ENCODE data around the gene BCDIN3D.

Gene BCDIN3D

DNA sequence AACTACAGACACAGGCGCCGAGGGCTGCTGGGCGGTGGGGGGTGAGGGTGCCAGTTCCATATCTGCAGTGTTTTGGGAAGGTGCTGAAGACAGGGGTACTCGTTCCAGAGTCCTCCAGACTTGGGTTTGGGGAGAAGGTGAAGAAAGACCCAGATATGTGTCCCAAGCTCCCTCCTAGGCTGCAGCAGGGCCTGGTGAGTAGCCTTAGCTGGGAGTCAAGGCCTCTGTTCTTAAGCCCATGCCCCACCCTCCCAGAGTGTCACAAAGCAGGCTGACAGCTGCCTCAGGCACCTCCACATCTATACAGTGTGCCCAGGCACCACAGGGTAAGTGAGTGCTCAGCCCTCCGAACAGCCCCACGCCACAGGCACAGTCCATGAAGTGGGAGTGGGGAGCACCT is 19.0 kb downstream of the BCDIN3D start:
- no peak for DNase-seq (ENCODE audit: insufficient read length, low spot score)
- no peak for FAIRE-seq

DNA sequence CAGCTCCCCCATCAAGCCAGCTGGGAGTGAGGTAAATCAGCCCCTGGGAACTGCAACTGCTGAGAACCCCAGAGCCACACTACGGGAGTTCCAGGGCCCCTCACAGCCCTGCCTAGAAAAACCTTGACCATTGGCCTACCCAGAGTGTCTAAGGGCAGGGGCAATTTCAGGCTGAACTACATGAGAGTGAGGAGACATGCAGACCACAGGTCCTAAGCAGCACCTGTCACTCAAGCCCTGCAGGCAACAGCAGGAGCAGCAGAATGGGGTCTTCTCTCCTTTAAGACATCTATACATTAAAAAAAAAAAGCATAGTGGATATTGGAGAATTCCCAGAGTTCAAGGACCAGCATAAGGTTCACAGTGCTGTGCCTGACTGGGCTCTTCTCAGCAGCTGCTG is 19.6 kb downstream of the BCDIN3D start:
- no peak for FAIRE-seq
- no peak for DNase-seq (ENCODE audit: insufficient read length, low spot score)

DNA sequence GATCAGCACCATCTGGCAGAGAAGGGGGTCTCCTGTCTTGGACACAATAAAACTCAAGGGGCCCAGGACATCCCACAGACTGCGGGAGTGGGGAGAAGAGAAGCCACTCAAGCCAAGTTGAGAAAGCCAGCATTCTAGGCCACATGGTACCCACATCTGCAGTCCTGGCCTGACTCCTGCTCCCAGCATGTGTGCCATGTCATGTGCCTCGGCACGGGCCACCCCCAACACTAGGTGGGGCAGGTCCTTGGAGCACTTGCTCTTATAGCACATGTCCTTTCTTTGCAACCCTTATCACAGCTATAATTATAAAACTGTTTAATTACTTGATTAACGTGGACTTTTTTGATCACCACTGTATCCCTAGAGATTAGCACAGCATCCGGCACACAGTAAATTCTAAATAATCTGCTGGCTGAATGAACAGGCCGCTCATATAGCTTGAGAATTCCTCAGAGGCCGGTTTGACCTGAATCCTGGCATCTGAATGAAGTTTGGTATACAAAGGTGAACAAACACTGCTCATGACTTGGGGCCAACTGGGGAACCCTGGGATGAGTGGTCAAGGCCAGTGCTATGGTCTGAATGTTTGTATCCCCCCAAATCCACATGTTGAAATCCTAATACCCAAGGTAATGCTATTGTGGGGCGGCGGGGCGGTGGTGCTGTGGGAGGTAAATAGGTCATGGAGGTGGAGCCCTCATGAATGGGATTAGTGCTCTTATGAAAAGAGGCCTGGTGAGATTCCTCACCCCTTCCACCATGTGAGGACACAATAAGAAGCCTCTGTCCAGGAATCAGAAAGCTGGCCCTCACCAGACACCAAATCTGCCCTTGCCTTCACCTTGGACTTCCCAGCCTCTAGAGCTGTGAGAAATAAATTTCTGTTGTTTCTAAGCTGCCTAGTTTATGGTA is 21.3 kb downstream of the BCDIN3D start:
- DNase-seq (ENCODE audit: insufficient read length, low spot score) (no peak), FAIRE-seq (no peak)

DNA sequence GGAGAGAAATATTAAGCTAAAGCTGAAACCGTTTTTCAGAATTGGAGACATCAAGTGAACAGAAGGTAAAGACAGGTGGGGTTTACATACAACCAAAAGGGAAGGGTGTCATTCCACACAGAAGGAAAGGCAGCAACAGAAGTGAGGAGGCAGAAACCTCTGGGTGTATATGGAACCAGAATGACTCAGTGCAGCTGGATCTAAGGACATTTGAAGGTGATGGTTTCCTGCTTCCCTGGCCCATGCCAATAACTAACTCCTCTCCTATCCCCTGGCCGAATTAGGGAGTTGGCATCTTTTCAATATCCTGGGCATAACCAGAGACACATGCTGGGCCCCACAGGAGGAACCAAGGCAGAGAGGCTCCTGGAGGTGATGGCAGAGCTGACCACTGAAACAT is 23.1 kb downstream of the BCDIN3D start:
- no peak for DNase-seq (ENCODE audit: insufficient read length, low spot score)

DNA sequence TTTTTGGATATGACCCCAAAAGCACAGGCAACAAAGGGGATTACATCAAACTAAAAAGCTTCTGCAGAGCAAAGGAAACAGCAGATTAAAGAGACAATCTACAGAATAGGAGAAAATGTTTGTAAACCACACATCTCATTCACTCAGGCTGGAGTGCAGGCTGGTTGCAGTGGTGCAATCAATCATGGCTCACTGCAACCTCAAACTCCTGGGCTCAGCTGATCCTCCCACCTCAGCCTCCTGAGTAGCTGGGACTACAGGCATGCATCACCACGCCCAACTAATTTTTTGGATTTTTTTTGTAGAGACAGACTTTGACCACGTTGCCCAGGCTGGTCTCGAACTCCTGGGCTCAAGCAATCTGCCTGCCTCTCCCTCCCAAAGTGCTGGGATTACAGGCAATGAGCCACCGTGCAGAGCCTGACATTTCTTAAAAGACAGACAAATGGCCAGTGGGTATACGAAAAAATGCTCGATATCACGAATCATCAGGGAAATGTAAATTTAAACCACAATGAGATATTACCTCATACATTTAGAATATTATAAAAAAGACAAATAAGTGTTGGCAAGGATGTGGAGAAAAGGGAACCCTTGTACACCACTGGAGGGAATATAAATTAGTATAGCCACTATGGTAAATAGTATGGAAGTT is 24.5 kb downstream of the BCDIN3D start:
- DNase-seq (ENCODE audit: insufficient read length, low spot score) = no peak
- FAIRE-seq = no peak

More for the DNA sequence above, 23.1 kb downstream of the BCDIN3D start:
- no peak for FAIRE-seq

DNA sequence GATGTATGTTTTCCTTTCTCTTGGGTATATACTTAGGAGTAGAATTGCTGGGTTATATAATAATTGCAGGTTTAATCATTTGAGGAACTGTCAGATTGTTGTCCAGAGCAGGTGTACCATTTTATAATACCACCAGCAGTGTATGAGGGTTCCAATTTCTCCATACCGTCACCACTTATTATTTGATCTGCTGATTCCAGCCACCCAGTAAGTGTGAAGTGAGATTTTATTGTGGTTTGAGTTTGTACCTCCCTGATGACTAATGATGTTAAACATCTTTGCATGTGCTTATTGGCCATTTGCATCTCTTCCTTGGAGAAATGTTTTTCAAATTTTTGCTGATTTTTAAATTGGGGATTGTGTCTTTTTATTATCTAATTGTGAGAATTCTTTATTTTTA is 29.8 kb downstream of the BCDIN3D start:
- FAIRE-seq (peak; percentile 70), DNase-seq (ENCODE audit: insufficient read length, low spot score) (no peak)

DNA sequence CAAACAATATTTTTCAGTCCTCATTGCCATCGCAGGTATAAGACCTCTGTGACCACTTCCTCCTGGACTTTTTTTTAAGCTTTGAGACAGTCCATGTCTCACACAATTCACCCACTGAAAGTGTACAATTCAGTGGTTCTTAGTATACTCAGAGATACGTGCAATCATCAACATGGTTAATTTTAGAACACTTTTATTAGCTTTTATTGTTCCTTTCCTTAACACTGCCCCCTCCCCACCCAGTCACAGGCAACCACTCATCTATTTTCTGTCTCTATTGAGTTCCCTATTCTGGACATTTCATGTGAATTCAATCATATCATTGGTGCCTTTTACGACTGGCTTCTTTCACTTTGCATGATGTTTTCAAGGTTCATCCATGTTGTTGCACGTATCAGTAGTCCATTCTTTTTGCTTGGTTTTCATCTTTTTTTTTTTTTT is 30.9 kb downstream of the BCDIN3D start:
- DNase-seq (ENCODE audit: insufficient read length, low spot score) (no peak), FAIRE-seq (peak; percentile 40)

DNA sequence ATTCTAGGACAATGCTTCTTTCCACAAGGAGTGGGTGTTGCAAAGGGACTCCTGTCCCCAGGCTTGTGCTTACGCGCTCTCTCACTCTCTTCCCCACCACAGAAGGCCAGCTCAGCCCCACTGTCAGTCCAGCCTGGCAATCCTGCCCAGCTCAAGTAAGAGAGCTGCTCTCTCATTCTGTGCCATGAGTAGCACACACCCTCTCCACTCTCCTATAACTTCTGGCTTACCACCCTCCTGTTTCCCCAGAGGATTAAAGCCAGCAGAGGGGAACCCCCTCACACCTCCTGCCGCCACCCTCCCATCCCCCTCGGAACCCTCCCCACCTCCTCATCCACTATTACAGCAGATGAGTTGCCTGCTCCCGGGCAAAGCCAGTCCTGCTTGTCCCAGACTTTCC is 31.8 kb downstream of the BCDIN3D start:
- DNase-seq (ENCODE audit: insufficient read length, low spot score) (no peak), FAIRE-seq (no peak)

DNA sequence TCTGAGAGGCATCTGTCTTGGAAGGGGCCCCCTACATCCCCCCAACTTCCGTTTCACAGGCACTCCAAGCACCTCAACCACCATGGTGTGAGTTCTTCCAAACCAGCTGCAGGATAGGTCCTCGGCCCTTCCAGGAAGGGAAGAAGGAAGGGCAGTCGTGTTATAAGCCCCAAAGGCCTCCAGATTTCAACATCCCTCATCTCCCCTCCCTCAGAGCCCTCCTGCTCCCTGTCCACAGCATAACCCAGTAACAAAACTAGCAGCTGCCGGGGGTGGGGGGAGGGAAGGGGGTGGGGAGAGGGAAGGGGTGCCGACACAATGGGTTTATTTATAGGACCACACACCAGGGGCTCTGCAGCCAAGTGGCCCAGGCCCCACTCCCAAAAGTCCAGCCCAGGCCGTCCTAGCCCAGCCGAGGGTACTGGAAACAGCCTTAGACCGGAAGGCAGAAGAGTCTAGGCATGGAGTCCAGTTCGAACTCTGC is 33.0 kb downstream of the BCDIN3D start:
- FAIRE-seq (no peak), DNase-seq (ENCODE audit: insufficient read length, low spot score) (no peak)

DNA sequence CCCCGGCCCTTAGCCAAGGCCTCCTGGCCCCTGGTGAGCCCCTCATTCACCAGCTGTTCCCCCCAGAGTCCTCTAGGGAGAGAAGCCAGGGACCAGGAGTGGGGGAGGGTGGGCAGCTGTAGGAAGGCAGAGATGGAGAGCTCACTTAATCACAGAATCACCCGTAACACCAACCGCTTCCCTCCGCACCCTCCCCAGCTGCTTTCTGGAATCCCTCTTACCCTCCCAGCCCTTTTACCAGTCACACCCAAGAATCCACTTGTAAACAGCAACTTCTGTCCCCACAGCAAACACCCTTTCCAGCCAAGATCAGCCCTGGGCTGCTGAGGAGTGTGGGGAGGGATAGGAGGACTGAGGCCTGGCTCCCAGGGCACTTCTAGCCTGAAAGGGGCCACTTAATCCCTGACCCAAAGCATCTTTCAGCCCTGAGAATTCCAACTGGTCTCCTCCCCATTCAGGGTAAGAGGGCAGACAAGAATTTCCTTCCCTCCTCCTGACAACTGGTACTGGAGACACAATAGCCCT is 33.5 kb downstream of the BCDIN3D start:
- no peak for FAIRE-seq

DNA sequence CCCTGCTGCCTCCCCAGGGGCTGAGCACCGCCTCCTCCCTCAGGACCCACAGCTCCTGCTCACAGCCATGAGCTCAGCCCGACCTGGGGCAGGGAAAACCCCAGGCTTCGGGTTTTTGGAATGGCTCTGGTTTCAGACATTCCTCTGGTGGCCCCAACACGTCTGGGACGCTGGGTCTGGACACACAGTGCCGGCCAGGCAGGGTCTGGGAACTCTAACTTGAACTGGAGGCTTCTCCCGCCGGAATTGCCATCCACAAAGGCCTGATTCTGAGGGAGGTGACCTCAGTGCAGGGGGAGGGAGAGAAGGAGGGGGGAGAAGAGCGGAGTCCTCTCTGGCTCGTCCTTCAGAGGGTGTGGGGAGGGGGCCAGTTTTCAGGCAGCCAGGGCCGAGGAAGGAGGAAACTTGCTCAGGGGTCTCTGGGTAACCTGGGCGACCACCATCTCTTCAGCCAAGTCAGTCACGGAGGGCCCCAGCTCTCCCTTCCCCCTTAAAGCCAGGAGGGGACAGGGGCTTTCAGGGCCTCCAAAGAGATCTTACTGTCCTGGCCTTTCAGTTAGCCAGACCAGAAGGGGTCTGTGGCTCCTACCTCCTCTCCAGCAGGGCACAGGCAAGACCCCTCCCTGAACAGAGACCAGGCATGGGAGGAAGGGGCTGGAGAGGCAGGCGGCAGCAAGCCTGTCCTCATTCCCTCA is 34.1 kb downstream of the BCDIN3D start:
- DNase-seq (ENCODE audit: insufficient read length, low spot score) (no peak), FAIRE-seq (no peak)

More for the DNA sequence above, 33.5 kb downstream of the BCDIN3D start:
- no peak for DNase-seq (ENCODE audit: insufficient read length, low spot score)

DNA sequence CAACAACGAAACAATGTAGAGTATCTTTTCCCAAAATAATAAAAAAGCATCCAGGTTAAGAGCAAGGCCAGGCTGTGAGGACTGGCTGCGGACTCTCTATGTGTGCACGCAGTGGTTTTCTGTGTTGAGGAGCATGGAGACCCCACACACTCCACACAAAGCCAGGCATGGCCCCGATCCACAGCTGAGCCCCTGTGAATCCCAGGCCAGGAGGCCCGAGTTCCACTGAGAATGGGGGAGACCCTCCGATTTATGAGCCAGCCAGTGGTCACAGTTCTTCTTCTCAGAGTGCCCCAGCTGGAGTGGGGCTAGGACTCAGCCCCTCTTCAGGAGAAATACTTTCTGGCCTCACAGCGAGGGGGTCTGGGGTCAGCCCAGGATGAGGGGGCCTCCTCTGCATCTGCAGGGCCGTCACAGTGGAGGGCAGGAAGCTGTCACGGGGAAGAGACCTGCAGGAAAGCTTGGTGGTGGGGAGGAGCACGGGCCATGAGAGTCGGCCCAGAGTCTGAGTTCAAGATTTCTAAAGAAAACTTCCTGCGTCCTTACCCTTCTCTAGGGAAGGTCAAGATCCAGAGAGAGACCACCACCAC is 34.8 kb downstream of the BCDIN3D start:
- no peak for DNase-seq (ENCODE audit: insufficient read length, low spot score)
- FAIRE-seq = no peak

DNA sequence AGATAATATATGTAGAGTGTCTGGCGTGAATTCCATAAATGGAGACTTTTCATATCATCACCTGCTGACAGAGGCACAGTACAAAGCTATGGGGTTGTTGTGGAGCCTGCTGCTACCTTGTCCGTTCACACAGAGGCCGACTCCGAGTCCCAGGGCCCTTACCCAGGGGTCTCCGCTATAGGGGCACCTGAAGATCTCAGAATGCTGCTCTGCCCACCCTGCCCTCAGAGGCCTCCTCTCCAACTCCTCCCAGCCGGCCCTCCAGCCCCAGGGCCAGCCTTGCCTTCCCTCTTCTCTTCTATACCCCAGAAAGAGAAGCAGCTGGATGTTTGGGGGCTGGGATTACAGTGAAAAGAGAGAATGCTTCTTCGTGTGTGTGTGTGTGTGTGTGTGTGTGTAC is 36.0 kb downstream of the BCDIN3D start:
- FAIRE-seq (no peak), DNase-seq (ENCODE audit: insufficient read length, low spot score) (no peak)

DNA sequence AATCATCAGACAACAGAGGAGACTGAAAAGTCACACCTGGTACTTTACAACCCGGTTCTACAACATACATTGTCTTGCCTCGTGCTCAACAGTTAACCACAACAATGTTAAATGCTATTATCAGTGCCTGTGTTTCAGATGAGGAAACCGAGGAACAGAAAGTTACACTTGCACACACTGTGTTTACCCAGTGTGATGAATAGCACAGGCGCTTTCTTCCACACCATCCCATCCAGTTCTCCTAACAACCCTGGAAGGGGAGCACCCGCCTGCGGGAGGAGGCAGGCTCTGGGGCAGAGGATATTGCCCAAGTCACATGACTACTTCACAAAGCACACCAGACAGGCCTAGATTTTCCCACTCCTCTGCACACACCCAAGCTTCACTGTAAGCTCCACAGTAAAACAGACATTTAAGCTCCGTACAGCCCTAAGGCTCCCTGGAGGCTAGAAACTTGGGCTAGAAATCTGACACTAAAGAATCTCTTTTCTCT is 36.5 kb downstream of the BCDIN3D start:
- FAIRE-seq (no peak), DNase-seq (ENCODE audit: insufficient read length, low spot score) (no peak)

DNA sequence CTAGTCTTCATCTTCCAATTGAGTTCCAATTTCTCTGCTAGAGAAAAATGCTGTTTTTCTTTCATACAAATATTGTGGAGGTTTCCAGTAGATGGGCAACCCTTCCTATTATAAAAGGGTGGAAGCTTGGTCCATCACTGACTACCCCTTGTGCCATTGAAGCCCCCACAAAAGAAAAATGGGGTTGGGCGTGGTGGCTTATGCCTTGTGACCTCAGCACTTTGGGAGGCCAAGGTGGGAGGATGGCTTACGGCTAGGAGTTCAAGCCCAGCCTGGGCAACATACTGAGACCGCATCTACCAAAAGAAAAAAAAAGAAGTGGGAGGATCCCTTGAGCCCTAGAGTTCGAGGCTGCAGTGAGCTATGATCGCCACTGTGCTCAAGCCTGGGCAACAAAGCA is 37.5 kb downstream of the BCDIN3D start:
- DNase-seq (ENCODE audit: insufficient read length, low spot score) = no peak
- FAIRE-seq = no peak

DNA sequence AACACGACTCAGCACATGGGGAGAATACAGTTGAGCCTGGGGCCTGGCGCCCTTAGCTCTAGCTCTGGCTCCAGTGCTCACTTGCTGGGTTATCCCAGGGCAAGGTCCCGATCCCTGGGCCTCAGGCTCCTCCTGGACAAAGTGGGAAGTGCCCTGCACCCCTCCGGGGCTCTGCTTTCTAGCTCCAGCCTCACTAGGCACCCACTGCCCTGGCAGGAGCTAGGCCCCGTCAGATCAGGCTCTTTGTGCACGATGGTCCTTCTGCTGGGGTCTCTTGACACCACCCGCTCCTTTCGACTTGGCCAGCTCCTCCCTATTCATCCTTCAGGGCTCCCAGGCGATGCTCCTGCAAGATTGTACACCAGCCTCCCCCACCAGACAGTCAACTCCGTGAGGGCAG is 38.1 kb downstream of the BCDIN3D start:
- DNase-seq (ENCODE audit: insufficient read length, low spot score) (no peak), FAIRE-seq (no peak)

DNA sequence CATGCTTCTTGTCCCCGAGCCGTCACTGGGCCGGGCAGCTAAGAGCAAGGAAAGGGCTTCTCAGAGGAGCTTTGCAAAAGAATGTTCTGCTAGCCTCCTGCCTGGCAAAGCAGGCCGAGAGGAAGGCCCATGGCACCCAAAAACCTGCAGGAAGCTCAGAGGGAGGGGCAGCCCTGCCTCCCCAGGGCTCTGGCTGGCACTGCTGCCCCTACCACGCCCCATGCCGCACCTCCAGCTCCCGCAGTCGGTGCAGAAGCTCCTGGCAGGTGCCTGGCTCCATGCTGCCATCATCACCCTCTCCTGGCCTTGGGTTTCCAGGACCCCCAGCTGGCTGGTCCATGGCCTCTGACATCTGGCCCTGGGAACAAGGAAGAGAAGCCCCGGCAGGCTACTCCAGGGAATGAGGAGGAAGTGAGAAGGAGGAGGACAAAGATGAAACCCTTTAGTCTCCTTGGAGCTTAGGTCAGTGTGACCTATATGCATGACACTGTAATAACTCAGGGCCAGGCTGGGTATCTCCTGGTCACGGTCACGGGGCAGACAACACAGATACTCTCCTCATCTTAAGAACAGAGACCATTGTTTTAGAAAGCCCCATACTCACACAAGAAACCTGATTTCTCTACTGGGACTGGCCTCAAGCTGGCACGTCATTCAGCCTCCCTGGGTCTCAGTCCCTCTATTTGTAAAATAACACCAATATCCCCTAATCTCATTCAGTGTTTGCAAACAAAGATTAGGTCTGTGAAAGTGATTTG is 39.0 kb downstream of the BCDIN3D start:
- DNase-seq (ENCODE audit: insufficient read length, low spot score) = no peak
- no peak for FAIRE-seq

DNA sequence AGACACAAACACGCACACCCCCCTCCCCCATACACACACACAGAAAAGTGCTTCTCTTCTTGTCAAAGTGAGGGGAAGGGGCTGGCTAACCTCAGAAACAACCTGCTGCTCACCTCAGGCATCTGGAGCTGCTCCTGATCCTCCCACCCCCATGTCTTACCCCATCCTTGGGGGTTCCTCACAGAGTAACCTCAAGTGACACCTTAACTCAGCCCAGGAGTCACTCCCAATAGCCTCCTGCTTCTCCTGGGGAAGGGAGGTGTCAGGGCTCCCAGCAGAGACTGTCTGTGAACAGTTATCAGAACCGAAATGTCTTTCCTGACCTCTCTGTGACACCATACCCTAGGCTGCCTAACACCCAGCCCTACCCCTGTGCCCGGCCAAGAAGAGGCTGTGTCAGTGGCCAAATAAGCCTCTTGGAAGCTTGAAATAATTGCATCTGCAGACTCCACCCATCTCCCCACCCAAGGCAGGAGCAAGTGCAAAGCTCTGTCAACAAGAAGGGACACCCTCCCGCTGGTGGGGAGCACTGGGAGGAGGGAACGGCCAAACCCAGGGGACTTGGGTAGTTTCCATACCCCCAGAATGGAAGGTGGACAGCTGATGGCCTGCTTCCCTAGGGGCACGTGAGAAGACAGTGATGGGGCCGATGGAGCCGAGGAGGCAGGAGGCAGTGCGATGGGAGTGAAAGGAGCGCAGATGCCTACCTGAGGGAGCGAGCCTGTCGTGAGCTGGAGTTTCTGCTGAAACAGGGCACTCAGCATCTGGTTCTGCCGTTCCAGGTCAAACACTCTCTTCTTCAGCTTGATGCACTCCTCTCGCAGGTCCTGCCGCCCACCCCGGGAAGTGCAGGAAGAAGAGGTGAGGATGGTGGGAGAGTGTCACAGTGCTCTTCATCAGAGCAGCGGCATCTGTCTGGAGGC is 41.5 kb downstream of the BCDIN3D start:
- no peak for FAIRE-seq
- DNase-seq (ENCODE audit: insufficient read length, low spot score) = no peak
